ENCODE measurements around the gene DECR2. TPM values are rescaled to one million over a fixed set of nuclear protein-coding genes. Genes with fewer than 3 reads are reported as not detected.

Gene DECR2
- total RNA-seq, 1 experiment from 2014 or later: 37.2 TPM

- no peaks in the 10 kb centered on the region for H3K9me3 Mint-ChIP-seq (ENCODE audit: unreplicated experiment)
- DNase-seq (ENCODE audit: unreplicated experiment): no peak
- no peaks in the 10 kb centered on the region for H3K4me1 Mint-ChIP-seq (ENCODE audit: insufficient read depth, unreplicated experiment)
- CTCF ChIA-PET: interaction anchor here (0.5 to 2.2 kb wide), 2 partner anchors 9 to 24 kb away, joined by 3 to 6 read pairs; no protein-coding TSS in a partner anchor
- POLR2A ChIA-PET: interaction anchor here (0.5 to 1.6 kb wide), 12 partner anchors 8 to 234 kb away, joined by 3 to 13 read pairs (median 4); partner anchors contain the start of genes AXIN1, CAPN15, DECR2 and FAM234A
- no TSS peak for BruUV-seq (replicated peaks)
- H3K27ac Mint-ChIP-seq (ENCODE audit: low read depth, unreplicated experiment): peak overlapping the region; percentile 90
- H3K36me3 Mint-ChIP-seq (ENCODE audit: insufficient read depth, unreplicated experiment): peaks cover 23% of the 10 kb centered on the region
- H3K27me3 Mint-ChIP-seq (ENCODE audit: insufficient read depth, unreplicated experiment): no peaks in the 10 kb centered on the region
- intact Hi-C loops (cut with micrococcal nuclease): no loop called here
- TF ChIP-seq CTCF (IDR thresholded peaks at IDR 0.05; ENCODE audit: unreplicated experiment): no peak
- peak overlapping the region; percentile 81 for H3K4me3 Mint-ChIP-seq (ENCODE audit: unreplicated experiment)
These were observed 30.6 kb upstream of the DECR2 start for GRCh38 chr16:370979-371514.

- BruUV-seq (replicated peaks): no TSS peak
- Mint-ChIP-seq H3K9me3 (ENCODE audit: unreplicated experiment) (no peaks in the 10 kb centered on the region), H3K36me3 (ENCODE audit: insufficient read depth, unreplicated experiment) (peaks cover 22% of the 10 kb centered on the region), H3K4me3 (ENCODE audit: unreplicated experiment) (no peak overlapping the region), H3K27me3 (ENCODE audit: insufficient read depth, unreplicated experiment) (no peaks in the 10 kb centered on the region), H3K27ac (ENCODE audit: low read depth, unreplicated experiment) (no peak overlapping the region), H3K4me1 (ENCODE audit: insufficient read depth, unreplicated experiment) (no peaks in the 10 kb centered on the region)
- POLR2A ChIA-PET: interaction anchor here (0.5 to 1.6 kb wide), 4 partner anchors 9 to 235 kb away, joined by 3 to 13 read pairs (median 6); partner anchors contain the start of genes AXIN1 and DECR2
- intact Hi-C loops (cut with micrococcal nuclease): no loop called here
- CTCF ChIA-PET: interaction anchor here (0.5 to 2.2 kb wide), 2 partner anchors 10 to 23 kb away, joined by 3 to 6 read pairs; no protein-coding TSS in a partner anchor
- TF ChIP-seq CTCF (IDR thresholded peaks at IDR 0.05; ENCODE audit: unreplicated experiment): no peak
- DNase-seq (ENCODE audit: unreplicated experiment): no peak
These were observed 30.0 kb upstream of the DECR2 start for GRCh38 chr16:371515-372301.

- no TSS peak for BruUV-seq (replicated peaks)
- Mint-ChIP-seq H3K27me3 (ENCODE audit: insufficient read depth, unreplicated experiment) (no peaks in the 10 kb centered on the region), H3K9me3 (ENCODE audit: unreplicated experiment) (no peaks in the 10 kb centered on the region), H3K36me3 (ENCODE audit: insufficient read depth, unreplicated experiment) (peaks cover 21% of the 10 kb centered on the region), H3K4me1 (ENCODE audit: insufficient read depth, unreplicated experiment) (no peaks in the 10 kb centered on the region), H3K27ac (ENCODE audit: low read depth, unreplicated experiment) (no peak overlapping the region), H3K4me3 (ENCODE audit: unreplicated experiment) (no peak overlapping the region)
- intact Hi-C loops (cut with micrococcal nuclease): no loop called here
- DNase-seq (ENCODE audit: unreplicated experiment): no peak
- TF ChIP-seq CTCF (IDR thresholded peaks at IDR 0.05; ENCODE audit: unreplicated experiment): no peak
- ChIA-PET CTCF (interaction anchor here (0.5 to 2.2 kb wide), 2 partner anchors 10 to 17 kb away, joined by 3 to 6 read pairs; no protein-coding TSS in a partner anchor), POLR2A (no interaction called here)
These were observed 29.2 kb upstream of the DECR2 start for GRCh38 chr16:372302-372983.
